IMR-90 (cell line): ENCODE data around the gene CAVIN2. TPM values are rescaled to one million over a fixed set of nuclear protein-coding genes. Genes with fewer than 3 reads are reported as not detected.

ENCODE experiments used
- ATAC-seq: fragments of 200-7000 bp; cut with Tn5 transposase; 2 replicates; pipeline ENCODE4 v1.9.1; 2020; ENCODE audit warnings: low read depth, mild to moderate bottlenecking, moderate library complexity
- BruUV-seq: library from RNA; stranded (reverse); fragments of 400-500 nt; replicated peaks from 2 replicates; lab custom pipeline; 2021; lab: Mats Ljungman, UMichigan
- CTCF ChIA-PET: fragments of 300-600 bp; formaldehyde crosslinking; extraction: SDS; loops from one replicate; lab custom pipeline; 2021; ENCODE audit warnings: antibody characterized with exemption; lab: Yijun Ruan, JAX
- POLR2A ChIA-PET: fragments of 300-600 bp; sonication (Branson Sonifier 250); formaldehyde crosslinking; loops from one replicate; lab custom pipeline; 2022; ENCODE audit warnings: antibody characterized with exemption; ENCODE audit not compliant: unreplicated experiment; lab: Charles Lee
- DNase-seq: peaks from one replicate; pipeline ENCODE4 v3.0.0; 2013
- H2AFZ ChIP-seq: replicated peaks from 2 replicates; pipeline ENCODE3; 2013; ENCODE audit warnings: low read length, mild to moderate bottlenecking; ENCODE audit not compliant: poor library complexity
- H2AK5ac ChIP-seq: 2 replicates; pipeline ENCODE4 v1.6.1; 2013; ENCODE audit warnings: low read depth, low read length, inconsistent platforms
- H2AK9ac ChIP-seq: replicated peaks from 2 replicates; pipeline ENCODE3; 2013; ENCODE audit warnings: mild to moderate bottlenecking, low read depth, low read length, moderate library complexity; ENCODE audit not compliant: poor library complexity
- H2BK120ac ChIP-seq: 2 replicates; pipeline ENCODE4 v1.6.1; 2013; ENCODE audit warnings: low read depth, low read length, inconsistent platforms
- H2BK15ac ChIP-seq: 3 replicates; pipeline ENCODE4 v1.6.1; 2013; ENCODE audit warnings: low read depth, low read length, inconsistent platforms
- H2BK20ac ChIP-seq: 2 replicates; pipeline ENCODE4 v1.6.1; 2013; ENCODE audit warnings: low read depth, mild to moderate bottlenecking, inconsistent platforms, low read length, moderate library complexity
- H2BK5ac ChIP-seq: 2 replicates; pipeline ENCODE4 v1.6.1; 2013; ENCODE audit warnings: mild to moderate bottlenecking, low read depth, low read length, inconsistent platforms; ENCODE audit not compliant: poor library complexity, severe bottlenecking
- H3K14ac ChIP-seq: replicated peaks from 2 replicates; pipeline ENCODE4 v1.6.1; 2013; ENCODE audit warnings: low read depth, low read length, inconsistent platforms
- H3K18ac ChIP-seq: 2 replicates; pipeline ENCODE4 v1.6.1; 2013; ENCODE audit warnings: low read depth, low read length, control low read depth
- H3K23ac ChIP-seq: 2 replicates; pipeline ENCODE4 v1.6.1; 2013; ENCODE audit warnings: low read depth, low read length, inconsistent platforms
- H3K27ac ChIP-seq: 2 replicates; pipeline ENCODE4 v1.5.1; 2013; ENCODE audit warnings: mild to moderate bottlenecking, control low read depth, low read length; ENCODE audit not compliant: insufficient read depth
- H3K27me3 ChIP-seq: 2 replicates; pipeline ENCODE4 v1.6.1; 2013; ENCODE audit warnings: low read length; ENCODE audit not compliant: control insufficient read depth, insufficient read depth
- H3K36me3 ChIP-seq: 2 replicates; pipeline ENCODE4 v1.6.1; 2013; ENCODE audit warnings: low read length, mixed read lengths; ENCODE audit not compliant: control insufficient read depth, insufficient read depth
- H3K4ac ChIP-seq: 2 replicates; pipeline ENCODE4 v1.6.1; 2013; ENCODE audit warnings: low read depth, low read length, inconsistent platforms
- H3K4me1 ChIP-seq: 2 replicates; pipeline ENCODE4 v1.6.1; 2013; ENCODE audit warnings: low read length, mixed read lengths; ENCODE audit not compliant: control insufficient read depth, insufficient read depth
- H3K4me2 ChIP-seq: 2 replicates; pipeline ENCODE4 v1.6.1; 2013; ENCODE audit warnings: low read depth, mild to moderate bottlenecking, control low read depth, low read length, moderate library complexity
- H3K4me3 ChIP-seq: 2 replicates; pipeline ENCODE4 v1.5.1; 2013; ENCODE audit warnings: low read depth, mild to moderate bottlenecking, control low read depth, low read length, moderate library complexity; ENCODE audit not compliant: insufficient read depth
- H3K56ac ChIP-seq: 2 replicates; pipeline ENCODE4 v1.6.1; 2013; ENCODE audit warnings: low read length, inconsistent platforms; ENCODE audit not compliant: insufficient read depth; ENCODE audit errors: extremely low read depth
- H3K79me1 ChIP-seq, 2 experiments: 2 replicates each; pipeline ENCODE4 v1.6.1; 2013; ENCODE audit warnings: low read length in 2 of 2, inconsistent platforms in 1 of 2, low read depth in 1 of 2
- H3K9ac ChIP-seq: 2 replicates; pipeline ENCODE4 v1.6.1; 2013; ENCODE audit warnings: low read depth, low read length, control low read depth
- H3K9me1 ChIP-seq: 2 replicates; pipeline ENCODE4 v1.6.1; 2013; ENCODE audit warnings: low read length, inconsistent platforms; ENCODE audit not compliant: insufficient read depth
- H3K9me3 ChIP-seq: 2 replicates; pipeline ENCODE4 v1.6.1; 2013; ENCODE audit warnings: low read length; ENCODE audit not compliant: control insufficient read depth, insufficient read depth
- H4K20me1 ChIP-seq: 2 replicates; pipeline ENCODE4 v1.6.1; 2013; ENCODE audit warnings: low read length, inconsistent platforms; ENCODE audit not compliant: insufficient read depth
- H4K5ac ChIP-seq: 2 replicates; pipeline ENCODE4 v1.6.1; 2013; ENCODE audit warnings: mild to moderate bottlenecking, low read depth, low read length, control low read depth
- H4K8ac ChIP-seq, 2 experiments: 2 replicates each; pipeline ENCODE4 v1.6.1; 2013; ENCODE audit warnings: low read depth in 2 of 2, low read length in 2 of 2, control low read depth in 1 of 2, inconsistent platforms in 1 of 2
- H4K91ac ChIP-seq: 2 replicates; pipeline ENCODE4 v1.6.1; 2013; ENCODE audit warnings: low read depth, low read length, inconsistent platforms; ENCODE audit not compliant: insufficient read depth
- BHLHE40 ChIP-seq: fragments of 150-350 bp; IDR thresholded peaks from 2 replicates; pipeline ENCODE4 v1.6.1; 2016; ENCODE audit warnings: mild to moderate bottlenecking, low read depth, low read length
- CEBPB ChIP-seq: IDR thresholded peaks from 2 replicates; pipeline ENCODE4 v1.6.1; 2012; ENCODE audit warnings: low read depth, low read length, improper control_type of control experiment
- FOS ChIP-seq: fragments of 150-350 bp; IDR thresholded peaks from 2 replicates; pipeline ENCODE4 v1.6.1; 2016; ENCODE audit warnings: low read depth, low read length
- MAZ ChIP-seq: IDR thresholded peaks from 2 replicates; pipeline ENCODE4 v1.6.1; 2012; ENCODE audit warnings: low read depth, mild to moderate bottlenecking, low read length, improper control_type of control experiment, moderate library complexity, borderline replicate concordance
- MXI1 ChIP-seq: IDR thresholded peaks from 2 replicates; pipeline ENCODE4 v1.6.1; 2012; ENCODE audit warnings: low read depth, mild to moderate bottlenecking, low read length, moderate library complexity, borderline replicate concordance
- POLR2A ChIP-seq: IDR thresholded peaks from 2 replicates; pipeline ENCODE4 v1.6.1; 2012; ENCODE audit warnings: mild to moderate bottlenecking, low read depth, low read length
- RCOR1 ChIP-seq: IDR thresholded peaks from 2 replicates; pipeline ENCODE4 v1.6.1; 2012; ENCODE audit warnings: mild to moderate bottlenecking, low read length, improper control_type of control experiment; ENCODE audit not compliant: insufficient replicate concordance
- RFX5 ChIP-seq: IDR thresholded peaks from 2 replicates; pipeline ENCODE4 v1.8.0; 2012; ENCODE audit warnings: low read depth, mild to moderate bottlenecking, low read length, moderate library complexity
- WGBS, 2 experiments: methylation state at CpG; one replicate each; pipeline versions ENCODE4 v1.1.5 to v1.1.7; 2013; ENCODE audit warnings: missing lambda C conversion rate in 2 of 2; ENCODE audit not compliant: insufficient read length in 1 of 2; ENCODE audit errors: extremely low coverage in 2 of 2; 5-methylcytosine and 5-hydroxymethylcytosine counted together
- dilution Hi-C: fragments of 300-500 bp; cut with HindIII; formaldehyde crosslinking; loops from one replicate; pipeline ENCODE4 v1.14.3; 2018; ENCODE audit warnings: low sequenced_read_pairs; ENCODE audit not compliant: unreplicated experiment
- in situ Hi-C: fragments of 300-500 bp; cut with MboI; formaldehyde crosslinking; loops from 3 replicates; pipeline ENCODE4 v1.14.3; 2019; ENCODE audit warnings: low sequenced_read_pairs, inconsistent platforms, mixed read lengths
- intact Hi-C: fragments of 100-400 bp; cut with micrococcal nuclease; formaldehyde crosslinking; loops from 2 replicates; pipeline ENCODE4 v1.10.0; 2022
- polyA plus RNA-seq, 3 experiments: library from polyadenylated mRNA; depleted of rRNA; stranded (reverse); fragments of >200 nt; gene quantifications; 2 replicates each; pipeline ENCODE4 v1.2.3, GENCODE V29; 2012; ENCODE audit warnings: low replicate concordance in 1 of 3
- total RNA-seq: library from RNA; depleted of rRNA; stranded (reverse); fragments of >200 nt; gene quantifications from 2 replicates; pipeline ENCODE4 v1.2.3, GENCODE V29; 2012
- TF ChIP-seq, protein P1 (sequence below): conservative IDR thresholded peaks from 2 replicates; pipeline ENCODE4 v1.5.1; 2012; ENCODE audit warnings: mild to moderate bottlenecking, low read depth, low read length, improper control_type of control experiment
- TF ChIP-seq, protein P2 (sequence below): fragments of 150-350 bp; IDR thresholded peaks from 2 replicates; pipeline ENCODE4 v1.6.1; 2016; ENCODE audit warnings: low read depth, mild to moderate bottlenecking, low read length, moderate library complexity, borderline replicate concordance
- TF ChIP-seq, protein P3 (sequence below): fragments of 150-350 bp; IDR thresholded peaks from 2 replicates; pipeline ENCODE4 v1.6.1; 2017; ENCODE audit warnings: mild to moderate bottlenecking, antibody characterized with exemption, low read length, low read depth

Gene CAVIN2
- total and polyA plus RNA-seq, 2 of the 4 experiments (the other 2 are of a cell fraction): 7.7 to 11.5 TPM

DNA sequence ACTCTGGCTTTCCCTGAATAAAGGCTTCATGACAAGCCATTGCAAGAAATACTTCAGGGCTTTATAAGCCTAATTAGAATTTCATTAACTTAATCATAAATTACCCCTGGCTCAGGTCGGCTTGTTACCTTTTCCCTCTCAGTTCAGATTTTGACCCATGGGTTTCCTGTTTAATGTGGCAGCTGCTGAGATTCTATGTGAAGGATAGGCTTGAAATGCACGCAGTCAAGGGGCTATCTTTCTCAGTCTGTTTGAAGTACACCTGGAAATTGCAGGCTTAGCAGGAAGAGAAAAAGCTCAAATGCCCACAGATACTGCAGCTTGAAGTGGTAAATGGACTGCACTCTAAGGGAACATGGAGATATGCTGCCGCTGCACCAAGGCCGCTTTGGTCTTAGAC, 49.4 kb downstream of the CAVIN2 start (continued):
- TF ChIP-seq, protein P1, sequence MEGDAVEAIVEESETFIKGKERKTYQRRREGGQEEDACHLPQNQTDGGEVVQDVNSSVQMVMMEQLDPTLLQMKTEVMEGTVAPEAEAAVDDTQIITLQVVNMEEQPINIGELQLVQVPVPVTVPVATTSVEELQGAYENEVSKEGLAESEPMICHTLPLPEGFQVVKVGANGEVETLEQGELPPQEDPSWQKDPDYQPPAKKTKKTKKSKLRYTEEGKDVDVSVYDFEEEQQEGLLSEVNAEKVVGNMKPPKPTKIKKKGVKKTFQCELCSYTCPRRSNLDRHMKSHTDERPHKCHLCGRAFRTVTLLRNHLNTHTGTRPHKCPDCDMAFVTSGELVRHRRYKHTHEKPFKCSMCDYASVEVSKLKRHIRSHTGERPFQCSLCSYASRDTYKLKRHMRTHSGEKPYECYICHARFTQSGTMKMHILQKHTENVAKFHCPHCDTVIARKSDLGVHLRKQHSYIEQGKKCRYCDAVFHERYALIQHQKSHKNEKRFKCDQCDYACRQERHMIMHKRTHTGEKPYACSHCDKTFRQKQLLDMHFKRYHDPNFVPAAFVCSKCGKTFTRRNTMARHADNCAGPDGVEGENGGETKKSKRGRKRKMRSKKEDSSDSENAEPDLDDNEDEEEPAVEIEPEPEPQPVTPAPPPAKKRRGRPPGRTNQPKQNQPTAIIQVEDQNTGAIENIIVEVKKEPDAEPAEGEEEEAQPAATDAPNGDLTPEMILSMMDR: no peak
- TF ChIP-seq RFX5: no peak
- TF ChIP-seq RCOR1: no peak

DNA sequence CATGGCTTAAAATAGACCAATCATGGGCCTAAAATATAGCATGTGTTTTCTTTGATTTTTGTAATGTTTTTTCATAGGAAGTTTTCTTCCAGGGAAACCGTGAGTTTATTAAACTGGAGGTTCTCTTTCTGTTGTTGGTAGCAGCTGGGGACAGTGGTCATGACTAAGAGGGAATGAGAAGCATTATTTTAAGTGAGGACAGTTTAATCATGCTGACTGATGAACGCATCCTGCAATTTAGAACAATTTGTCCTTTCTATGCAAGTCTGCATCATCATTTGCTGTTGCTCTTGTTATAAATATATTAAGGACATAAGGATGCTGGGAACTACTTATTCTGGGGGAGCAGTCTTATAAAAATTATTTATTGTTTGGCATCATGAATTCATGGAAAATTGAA, 51.2 kb downstream of the CAVIN2 start:
- dilution Hi-C loops: no loop called here
- no TSS peak for BruUV-seq
- ATAC-seq: no peak
- H4K5ac ChIP-seq: no peak overlapping the region
- H3K18ac ChIP-seq: no peak overlapping the region
- WGBS, 2 experiments: no CpG with 5 or more reads among the region's 2 CpGs
- H3K14ac ChIP-seq: no peak overlapping the region
- no peak overlapping the region for H2AK5ac ChIP-seq
- no peak overlapping the region for H3K56ac ChIP-seq
- no peak overlapping the region for H3K27ac ChIP-seq
- 0 out of 2 replicates have a peak, but pooled peaks cover 2% of the 10 kb centered on the region for H3K4me1 ChIP-seq
- no peak overlapping the region for H2BK15ac ChIP-seq
- H2AFZ ChIP-seq: no peak overlapping the region
- no peaks in the 10 kb centered on the region for H3K79me1 ChIP-seq
- ChIA-PET CTCF (no interaction called here), POLR2A (no interaction called here)
- no peak overlapping the region for H3K23ac ChIP-seq
- H2AK9ac ChIP-seq: no peak overlapping the region
- no peak overlapping the region for H4K8ac ChIP-seq
- H3K9me1 ChIP-seq: no peaks in the 10 kb centered on the region
- no peaks in the 10 kb centered on the region for H3K36me3 ChIP-seq
- H4K20me1 ChIP-seq: no peaks in the 10 kb centered on the region
- no peak overlapping the region for H2BK120ac ChIP-seq
- no peak overlapping the region for H4K91ac ChIP-seq
- H3K4me3 ChIP-seq: no peak overlapping the region
- peaks cover 2% of the 10 kb centered on the region; the same call in 1 of the 2 replicates for H3K27me3 ChIP-seq
- H2BK20ac ChIP-seq: no peak overlapping the region
- DNase-seq: no peak
- no peaks in the 10 kb centered on the region; the same call in 1 of the 2 replicates for H3K9me3 ChIP-seq
- H3K4me2 ChIP-seq: no peak overlapping the region
- H3K4ac ChIP-seq: no peak overlapping the region
- no peak overlapping the region for H3K9ac ChIP-seq
- intact Hi-C loops: no loop called here
- no peak overlapping the region for H2BK5ac ChIP-seq
- in situ Hi-C loops: no loop called here
- TF ChIP-seq RCOR1 (no peak), FOS (no peak), BHLHE40 (no peak), MXI1 (no peak), MAZ (no peak), POLR2A (no peak), CEBPB (no peak)
- TF ChIP-seq, protein P1: no peak
- TF ChIP-seq, protein P2, sequence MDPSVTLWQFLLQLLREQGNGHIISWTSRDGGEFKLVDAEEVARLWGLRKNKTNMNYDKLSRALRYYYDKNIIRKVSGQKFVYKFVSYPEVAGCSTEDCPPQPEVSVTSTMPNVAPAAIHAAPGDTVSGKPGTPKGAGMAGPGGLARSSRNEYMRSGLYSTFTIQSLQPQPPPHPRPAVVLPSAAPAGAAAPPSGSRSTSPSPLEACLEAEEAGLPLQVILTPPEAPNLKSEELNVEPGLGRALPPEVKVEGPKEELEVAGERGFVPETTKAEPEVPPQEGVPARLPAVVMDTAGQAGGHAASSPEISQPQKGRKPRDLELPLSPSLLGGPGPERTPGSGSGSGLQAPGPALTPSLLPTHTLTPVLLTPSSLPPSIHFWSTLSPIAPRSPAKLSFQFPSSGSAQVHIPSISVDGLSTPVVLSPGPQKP: no peak
- TF ChIP-seq, protein P3, sequence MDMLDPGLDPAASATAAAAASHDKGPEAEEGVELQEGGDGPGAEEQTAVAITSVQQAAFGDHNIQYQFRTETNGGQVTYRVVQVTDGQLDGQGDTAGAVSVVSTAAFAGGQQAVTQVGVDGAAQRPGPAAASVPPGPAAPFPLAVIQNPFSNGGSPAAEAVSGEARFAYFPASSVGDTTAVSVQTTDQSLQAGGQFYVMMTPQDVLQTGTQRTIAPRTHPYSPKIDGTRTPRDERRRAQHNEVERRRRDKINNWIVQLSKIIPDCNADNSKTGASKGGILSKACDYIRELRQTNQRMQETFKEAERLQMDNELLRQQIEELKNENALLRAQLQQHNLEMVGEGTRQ: no peak
